SU-DHL-6 (cell line): ENCODE results near the gene MTG1.

Source experiments
- EZH2phosphoT487 ChIP-seq: fragments of 200-600 bp; sonication (generic), shearing (Covaris generic); conservative IDR thresholded peaks from 2 replicates; pipeline ENCODE4 v1.6.1; 2018; ENCODE audit warnings: mild to moderate bottlenecking, antibody characterized with exemption, low read length, moderate library complexity, mixed read lengths
- TF ChIP-seq, protein P1 (sequence below): fragments of 200-600 bp; sonication (generic); IDR thresholded peaks from one replicate; pipeline ENCODE4 v1.5.1; 2017; ENCODE audit warnings: antibody characterized with exemption, mild to moderate bottlenecking, low read length, moderate library complexity; ENCODE audit not compliant: insufficient read depth, poor library complexity, severe bottlenecking

DNA sequence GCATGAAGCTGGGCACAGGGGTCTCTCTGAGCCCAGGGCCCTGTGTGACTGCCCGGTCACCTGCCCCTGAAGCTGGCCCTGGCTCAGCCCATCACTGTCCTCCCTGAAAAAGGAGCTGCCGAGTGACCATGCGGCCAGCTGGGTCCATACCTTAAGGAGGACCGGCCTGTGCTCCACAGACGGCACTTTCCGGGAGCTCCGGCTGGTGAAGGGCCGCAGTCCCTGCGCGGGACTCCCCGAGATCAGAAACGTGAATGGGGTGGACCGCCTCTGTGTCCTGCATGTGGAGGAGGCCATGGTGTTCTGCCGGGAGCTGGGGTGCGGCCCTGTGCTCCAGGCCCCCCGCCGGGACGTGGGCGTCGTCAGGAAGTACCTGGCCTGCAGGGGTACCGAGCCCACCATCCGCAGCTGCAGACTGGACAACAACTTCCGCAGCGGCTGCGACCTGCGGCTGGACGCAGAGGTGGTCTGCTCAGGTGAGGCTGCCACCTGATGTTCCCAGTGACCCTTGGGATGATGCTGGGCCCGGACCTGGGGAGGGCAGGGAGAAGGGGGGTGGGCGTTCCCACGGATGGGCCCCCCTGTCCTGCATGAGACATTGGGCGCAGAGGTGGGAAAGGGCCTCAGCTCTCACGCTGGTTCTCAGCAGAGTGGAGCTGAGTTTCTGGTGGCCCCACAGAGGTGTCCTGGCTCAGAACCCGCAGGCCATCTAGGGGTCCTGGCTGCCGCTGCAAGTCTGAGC lies 63.3 kb downstream of the MTG1 start:
- TF ChIP-seq, protein P1, sequence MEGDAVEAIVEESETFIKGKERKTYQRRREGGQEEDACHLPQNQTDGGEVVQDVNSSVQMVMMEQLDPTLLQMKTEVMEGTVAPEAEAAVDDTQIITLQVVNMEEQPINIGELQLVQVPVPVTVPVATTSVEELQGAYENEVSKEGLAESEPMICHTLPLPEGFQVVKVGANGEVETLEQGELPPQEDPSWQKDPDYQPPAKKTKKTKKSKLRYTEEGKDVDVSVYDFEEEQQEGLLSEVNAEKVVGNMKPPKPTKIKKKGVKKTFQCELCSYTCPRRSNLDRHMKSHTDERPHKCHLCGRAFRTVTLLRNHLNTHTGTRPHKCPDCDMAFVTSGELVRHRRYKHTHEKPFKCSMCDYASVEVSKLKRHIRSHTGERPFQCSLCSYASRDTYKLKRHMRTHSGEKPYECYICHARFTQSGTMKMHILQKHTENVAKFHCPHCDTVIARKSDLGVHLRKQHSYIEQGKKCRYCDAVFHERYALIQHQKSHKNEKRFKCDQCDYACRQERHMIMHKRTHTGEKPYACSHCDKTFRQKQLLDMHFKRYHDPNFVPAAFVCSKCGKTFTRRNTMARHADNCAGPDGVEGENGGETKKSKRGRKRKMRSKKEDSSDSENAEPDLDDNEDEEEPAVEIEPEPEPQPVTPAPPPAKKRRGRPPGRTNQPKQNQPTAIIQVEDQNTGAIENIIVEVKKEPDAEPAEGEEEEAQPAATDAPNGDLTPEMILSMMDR, result no peak
- TF ChIP-seq EZH2phosphoT487, result no peak
